ENCODE measurements around the gene ENOX2. TPM values are rescaled to one million over a fixed set of nuclear protein-coding genes. Genes with fewer than 3 reads are reported as not detected.

ENOX2 gene
- total RNA-seq, 1 experiment from 2014 or later, result 11.4 TPM

DNA sequence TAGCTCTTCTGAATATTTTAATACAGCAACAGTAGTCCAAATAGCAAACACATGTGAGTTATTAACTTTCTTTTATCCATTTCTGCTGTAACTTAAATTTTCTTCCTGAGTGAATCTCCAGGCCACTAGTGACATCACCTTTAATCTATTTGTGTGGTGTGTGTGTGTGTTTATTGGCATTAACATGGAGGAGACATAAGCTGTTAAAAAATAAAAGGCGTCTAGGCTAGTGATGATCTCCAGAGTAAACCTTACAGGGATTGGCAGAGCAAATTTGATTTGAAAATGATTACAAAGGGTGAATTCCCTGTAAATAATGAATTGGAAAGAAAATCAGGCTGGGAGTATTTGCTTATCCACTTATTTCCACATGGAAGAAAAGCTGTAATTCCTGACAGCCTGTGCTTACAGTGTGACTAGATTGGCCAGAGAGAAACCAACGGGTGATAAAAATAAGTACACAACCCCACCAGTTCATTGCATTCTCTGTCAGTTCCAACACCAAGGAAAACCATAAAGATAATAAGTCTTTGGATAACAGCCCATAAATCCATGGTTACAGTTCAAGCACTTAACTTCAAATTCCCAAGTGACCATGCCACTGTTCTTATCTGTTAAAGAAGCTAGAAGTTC is 186.1 kb downstream of the ENOX2 start:
- intact Hi-C loops (cut with micrococcal nuclease; ENCODE audit: unreplicated experiment), result no loop called here
- no peaks in the 10 kb centered on the region for H3K4me1 ChIP-seq
- Mint-ChIP-seq H3K4me1 (ENCODE audit: low read depth, unreplicated experiment) (peaks cover 4% of the 10 kb centered on the region), H3K36me3 (ENCODE audit: insufficient read depth, unreplicated experiment) (no peaks in the 10 kb centered on the region), H3K27ac (ENCODE audit: unreplicated experiment) (no peak overlapping the region), H3K4me3 (ENCODE audit: unreplicated experiment) (no peak overlapping the region), H3K9me3 (ENCODE audit: unreplicated experiment) (no peaks in the 10 kb centered on the region), H3K27me3 (ENCODE audit: insufficient read depth, unreplicated experiment) (no peaks in the 10 kb centered on the region)
- TF ChIP-seq, protein P1, sequence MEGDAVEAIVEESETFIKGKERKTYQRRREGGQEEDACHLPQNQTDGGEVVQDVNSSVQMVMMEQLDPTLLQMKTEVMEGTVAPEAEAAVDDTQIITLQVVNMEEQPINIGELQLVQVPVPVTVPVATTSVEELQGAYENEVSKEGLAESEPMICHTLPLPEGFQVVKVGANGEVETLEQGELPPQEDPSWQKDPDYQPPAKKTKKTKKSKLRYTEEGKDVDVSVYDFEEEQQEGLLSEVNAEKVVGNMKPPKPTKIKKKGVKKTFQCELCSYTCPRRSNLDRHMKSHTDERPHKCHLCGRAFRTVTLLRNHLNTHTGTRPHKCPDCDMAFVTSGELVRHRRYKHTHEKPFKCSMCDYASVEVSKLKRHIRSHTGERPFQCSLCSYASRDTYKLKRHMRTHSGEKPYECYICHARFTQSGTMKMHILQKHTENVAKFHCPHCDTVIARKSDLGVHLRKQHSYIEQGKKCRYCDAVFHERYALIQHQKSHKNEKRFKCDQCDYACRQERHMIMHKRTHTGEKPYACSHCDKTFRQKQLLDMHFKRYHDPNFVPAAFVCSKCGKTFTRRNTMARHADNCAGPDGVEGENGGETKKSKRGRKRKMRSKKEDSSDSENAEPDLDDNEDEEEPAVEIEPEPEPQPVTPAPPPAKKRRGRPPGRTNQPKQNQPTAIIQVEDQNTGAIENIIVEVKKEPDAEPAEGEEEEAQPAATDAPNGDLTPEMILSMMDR (IDR thresholded peaks at IDR 0.05; ENCODE audit: insufficient read depth in 1 of 2, low read depth in 1 of 2, low read length in 1 of 2, severe bottlenecking in 1 of 2, unreplicated experiment in 1 of 2), result no peak
- no TSS peak for BruUV-seq (replicated peaks)
- CTCF ChIA-PET, result no interaction called here
- POLR2A ChIA-PET, result no interaction called here
- DNase-seq, result no peak
- no peak overlapping the region for H3K4me3 ChIP-seq (ENCODE audit: low read depth, low read length)
- no peaks in the 10 kb centered on the region for H3K9me3 ChIP-seq
- no peaks in the 10 kb centered on the region for H3K27me3 ChIP-seq (replicated peaks; ENCODE audit: control insufficient read depth, insufficient read depth, low read length)
- H3K36me3 ChIP-seq (ENCODE audit: control insufficient read depth, insufficient read depth, low read length), result no peaks in the 10 kb centered on the region

DNA sequence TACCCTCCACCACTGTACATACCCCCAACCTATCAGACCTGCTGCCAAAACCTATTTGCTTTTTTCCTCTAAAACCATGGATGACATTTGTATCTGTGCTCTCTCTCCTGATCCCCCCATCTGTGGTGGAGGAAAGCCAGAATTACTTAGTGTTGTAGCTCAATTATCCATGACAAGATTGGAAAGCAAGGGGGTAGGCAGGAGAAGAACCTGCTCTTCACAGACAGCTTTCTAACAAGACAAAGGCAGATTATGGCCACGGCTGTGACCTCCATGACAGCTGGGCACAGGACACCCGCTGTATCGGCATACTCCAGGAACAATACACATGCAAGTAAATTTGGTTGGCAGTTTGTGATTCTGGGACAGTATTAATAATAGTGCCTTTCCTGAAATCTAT is 186.7 kb downstream of the ENOX2 start:
- no peaks in the 10 kb centered on the region for H3K4me1 ChIP-seq
- Mint-ChIP-seq H3K36me3 (ENCODE audit: insufficient read depth, unreplicated experiment) (no peaks in the 10 kb centered on the region), H3K27me3 (ENCODE audit: insufficient read depth, unreplicated experiment) (no peaks in the 10 kb centered on the region), H3K27ac (ENCODE audit: unreplicated experiment) (no peak overlapping the region), H3K4me3 (ENCODE audit: unreplicated experiment) (no peak overlapping the region), H3K9me3 (ENCODE audit: unreplicated experiment) (no peaks in the 10 kb centered on the region), H3K4me1 (ENCODE audit: low read depth, unreplicated experiment) (peaks cover 4% of the 10 kb centered on the region)
- BruUV-seq (replicated peaks), result no TSS peak
- no peaks in the 10 kb centered on the region for H3K9me3 ChIP-seq
- ChIA-PET CTCF (no interaction called here), POLR2A (no interaction called here)
- intact Hi-C loops (cut with micrococcal nuclease; ENCODE audit: unreplicated experiment), result no loop called here
- H3K27me3 ChIP-seq (replicated peaks; ENCODE audit: control insufficient read depth, insufficient read depth, low read length), result no peaks in the 10 kb centered on the region
- TF ChIP-seq, protein P1 (IDR thresholded peaks at IDR 0.05; ENCODE audit: insufficient read depth in 1 of 2, low read depth in 1 of 2, low read length in 1 of 2, severe bottlenecking in 1 of 2, unreplicated experiment in 1 of 2), result no peak
- no peaks in the 10 kb centered on the region for H3K36me3 ChIP-seq (ENCODE audit: control insufficient read depth, insufficient read depth, low read length)
- no peak overlapping the region for H3K4me3 ChIP-seq (ENCODE audit: low read depth, low read length)
- no peak for DNase-seq

DNA sequence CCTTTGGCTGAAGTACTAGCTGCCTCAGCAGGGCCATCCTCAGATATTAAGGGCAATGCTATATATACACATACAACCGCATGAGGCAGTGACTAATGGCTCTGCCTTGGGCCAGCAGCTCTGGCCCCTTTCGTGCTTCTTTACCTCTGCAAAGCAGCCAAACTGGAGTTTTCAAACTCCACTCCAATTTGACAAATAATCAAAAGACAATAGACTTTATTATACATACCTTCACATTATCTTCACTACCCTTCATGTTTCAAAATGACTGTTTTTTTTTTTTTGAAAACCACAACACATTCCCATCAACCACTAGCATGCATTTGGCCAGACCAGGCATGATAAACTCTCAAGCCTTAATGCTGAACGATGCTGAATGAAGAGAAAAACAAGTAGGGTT is 187.7 kb downstream of the ENOX2 start:
- Mint-ChIP-seq H3K27me3 (ENCODE audit: insufficient read depth, unreplicated experiment) (no peaks in the 10 kb centered on the region), H3K36me3 (ENCODE audit: insufficient read depth, unreplicated experiment) (no peaks in the 10 kb centered on the region), H3K27ac (ENCODE audit: unreplicated experiment) (no peak overlapping the region), H3K4me3 (ENCODE audit: unreplicated experiment) (no peak overlapping the region), H3K9me3 (ENCODE audit: unreplicated experiment) (no peaks in the 10 kb centered on the region), H3K4me1 (ENCODE audit: low read depth, unreplicated experiment) (peaks cover 4% of the 10 kb centered on the region)
- no peak for DNase-seq
- TF ChIP-seq, protein P1 (IDR thresholded peaks at IDR 0.05; ENCODE audit: insufficient read depth in 1 of 2, low read depth in 1 of 2, low read length in 1 of 2, severe bottlenecking in 1 of 2, unreplicated experiment in 1 of 2), result no peak
- BruUV-seq (replicated peaks), result no TSS peak
- Histone ChIP-seq H3K4me3 (ENCODE audit: low read depth, low read length) (no peak overlapping the region), H3K36me3 (ENCODE audit: control insufficient read depth, insufficient read depth, low read length) (no peaks in the 10 kb centered on the region), H3K9me3 (no peaks in the 10 kb centered on the region), H3K4me1 (no peaks in the 10 kb centered on the region), H3K27me3 (replicated peaks; ENCODE audit: control insufficient read depth, insufficient read depth, low read length) (no peaks in the 10 kb centered on the region)
- ChIA-PET CTCF (no interaction called here), POLR2A (no interaction called here)
- intact Hi-C loops (cut with micrococcal nuclease; ENCODE audit: unreplicated experiment), result no loop called here
